OCI-M2 (cell line): ENCODE measurements around the gene VDR.

Source experiments
- DNase-seq: peaks from one replicate; lab custom pipeline; 2025; ENCODE audit not compliant: unreplicated experiment; lab: John Stamatoyannopoulos, UW

Gene VDR

DNA sequence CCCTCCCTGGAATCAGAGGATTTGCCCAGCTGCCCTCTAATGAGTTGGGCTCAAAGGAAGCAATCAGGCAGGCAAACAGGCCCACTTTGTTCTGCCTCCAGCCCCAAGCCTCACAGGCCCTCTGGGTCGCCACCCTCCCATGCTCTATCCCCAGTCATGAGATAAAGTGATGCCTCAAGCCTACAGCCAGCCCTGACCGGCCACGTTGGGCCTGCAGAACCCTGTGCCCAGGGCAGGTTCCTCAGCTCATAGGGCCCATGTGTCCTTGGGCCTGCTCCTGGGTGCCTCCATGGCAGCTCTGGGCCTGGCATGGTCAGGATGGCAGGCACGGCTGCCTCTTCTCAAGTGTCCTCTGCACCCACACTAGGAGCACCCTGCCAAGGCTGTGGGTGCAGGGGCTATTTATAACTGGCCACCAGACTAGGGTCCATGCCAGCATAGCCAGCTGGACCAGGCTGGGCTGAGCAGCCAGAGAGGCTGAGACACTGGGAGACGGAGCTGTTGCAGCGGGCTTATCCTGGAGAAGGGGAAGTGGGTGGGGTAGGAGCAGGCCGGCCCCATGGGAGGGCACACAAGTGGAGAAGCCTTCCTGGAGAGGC is 105.3 kb downstream of the VDR start:
- no peak for DNase-seq

DNA sequence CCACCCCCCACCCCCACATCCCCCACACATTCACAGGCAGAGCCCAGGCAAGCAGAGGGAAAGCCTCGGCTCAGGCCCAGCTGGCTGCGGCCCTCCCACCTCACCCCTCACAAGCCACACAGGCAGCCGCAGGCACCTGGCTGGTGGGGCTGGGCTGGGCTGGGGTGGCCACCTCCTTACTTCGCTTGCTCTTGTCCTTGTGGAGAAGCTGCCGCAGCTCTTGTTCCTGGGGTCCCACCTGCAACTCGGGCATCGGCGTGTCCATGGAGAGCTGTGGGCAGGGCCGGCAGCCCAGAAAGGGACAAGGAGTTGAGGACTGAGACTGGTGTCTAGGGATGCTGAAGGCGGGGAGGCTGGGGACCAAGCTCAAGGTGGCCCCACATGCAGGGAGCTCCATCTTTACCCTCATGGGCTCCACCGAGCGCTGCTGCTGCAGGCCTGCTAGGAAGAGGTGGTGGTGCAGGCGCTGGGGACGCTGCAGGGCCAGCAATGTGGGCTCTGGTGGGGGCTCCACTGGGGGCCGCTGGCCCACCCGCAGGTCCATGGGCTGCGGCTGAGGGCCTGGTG is 106.3 kb downstream of the VDR start:
- DNase-seq: no peak

DNA sequence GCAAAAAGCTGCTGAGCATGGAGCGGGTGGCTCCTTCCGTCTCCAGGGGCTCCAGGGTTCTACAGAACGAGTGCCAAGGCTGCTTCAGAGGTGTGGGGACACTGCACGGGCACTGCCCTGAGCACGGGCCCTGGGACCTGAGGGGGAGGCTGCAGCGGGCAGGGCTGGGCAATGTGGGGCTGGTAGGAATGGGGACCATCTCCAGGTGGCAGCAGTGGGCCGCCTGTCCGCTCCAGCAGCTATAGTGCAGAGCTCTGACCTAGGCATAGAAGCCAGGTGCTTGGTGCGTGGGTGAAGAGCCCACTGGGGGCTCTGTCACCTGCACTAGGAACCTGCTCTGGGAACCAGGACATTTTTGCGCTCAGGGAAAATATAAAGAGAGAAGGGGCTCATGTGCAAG is 107.4 kb downstream of the VDR start:
- DNase-seq: no peak

DNA sequence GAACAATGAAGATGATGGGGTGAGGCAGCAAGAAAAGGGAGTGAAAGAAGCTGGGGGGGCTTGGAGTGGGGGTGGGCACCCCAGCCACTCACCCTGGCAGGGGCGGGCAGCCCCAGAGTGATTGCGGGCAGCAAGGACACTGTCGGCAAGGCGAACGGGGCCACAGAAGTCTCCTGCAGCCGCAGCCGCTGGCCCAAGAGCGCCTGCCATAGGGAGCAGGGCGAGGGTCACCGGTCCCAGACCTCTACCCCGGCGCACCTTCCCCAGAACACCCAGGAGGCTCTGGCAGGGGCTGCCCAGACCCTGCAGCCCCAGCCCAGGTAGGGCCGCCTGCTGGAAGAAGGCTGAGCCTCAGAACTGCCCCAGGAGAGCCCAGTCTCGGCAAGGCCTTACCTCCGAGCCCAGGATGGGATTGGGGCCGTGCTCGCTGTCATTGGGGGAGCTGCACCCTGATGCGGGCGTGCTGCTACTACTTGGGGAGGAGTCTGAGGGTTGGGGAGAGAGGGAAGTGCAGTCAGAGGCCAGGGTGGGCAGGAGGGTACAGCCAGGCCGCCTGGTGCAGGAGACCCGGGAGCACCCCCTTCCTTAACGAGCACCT is 108.9 kb downstream of the VDR start:
- DNase-seq: no peak

DNA sequence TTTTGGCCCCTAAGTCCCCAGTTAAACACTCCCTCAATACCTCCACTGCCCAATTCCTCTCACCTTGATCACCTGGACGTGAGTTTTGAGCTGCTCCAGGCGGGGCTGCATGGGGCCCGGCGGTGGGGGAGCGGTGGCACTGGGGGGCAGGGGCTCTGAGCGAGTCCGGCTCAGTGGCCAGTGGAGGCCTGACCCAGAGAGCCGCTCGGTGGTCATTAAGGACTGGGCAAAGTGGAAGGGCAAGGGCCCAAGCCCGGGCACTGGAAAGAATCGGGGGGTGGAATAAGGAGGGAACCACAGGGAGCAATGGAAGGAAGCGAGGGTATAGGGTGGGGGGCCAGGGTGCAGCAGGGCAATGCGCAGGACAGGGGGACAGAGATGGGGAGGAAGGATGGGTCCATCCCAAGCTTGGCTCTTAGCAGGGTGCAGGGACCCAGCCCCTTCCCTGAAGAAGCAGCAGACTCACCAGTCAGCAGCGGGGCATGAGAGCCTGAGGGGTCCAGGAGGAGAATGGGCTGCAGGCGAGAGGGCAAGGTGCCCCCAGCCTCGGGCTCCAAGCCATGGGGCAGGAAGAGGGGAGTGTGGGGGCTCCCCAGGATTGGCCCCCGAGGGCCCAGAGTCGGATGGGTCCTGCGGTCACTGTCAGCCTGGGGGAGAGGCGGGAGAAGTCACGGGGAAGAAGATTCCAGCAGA is 109.5 kb downstream of the VDR start:
- DNase-seq: no peak

DNA sequence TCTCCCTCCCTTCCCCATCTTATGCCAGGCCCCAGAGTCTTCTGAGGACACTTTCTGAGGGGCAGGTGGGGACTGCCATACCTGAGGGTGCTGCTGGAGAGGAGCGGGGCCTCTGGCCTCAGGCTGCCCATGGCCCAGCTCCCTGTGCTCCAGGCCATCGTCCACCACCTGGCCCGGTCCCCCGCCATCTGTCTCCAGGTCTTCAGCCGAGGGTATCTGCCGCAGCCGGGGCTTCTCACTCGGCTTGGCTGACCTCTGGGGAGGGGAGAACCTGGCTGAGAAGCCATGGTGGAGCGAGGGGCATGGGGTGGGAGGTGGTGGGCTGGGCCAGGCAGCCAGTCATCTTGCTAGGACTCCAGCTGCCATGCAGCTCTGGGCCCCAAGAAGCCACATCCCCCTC is 110.1 kb downstream of the VDR start:
- DNase-seq: no peak

DNA sequence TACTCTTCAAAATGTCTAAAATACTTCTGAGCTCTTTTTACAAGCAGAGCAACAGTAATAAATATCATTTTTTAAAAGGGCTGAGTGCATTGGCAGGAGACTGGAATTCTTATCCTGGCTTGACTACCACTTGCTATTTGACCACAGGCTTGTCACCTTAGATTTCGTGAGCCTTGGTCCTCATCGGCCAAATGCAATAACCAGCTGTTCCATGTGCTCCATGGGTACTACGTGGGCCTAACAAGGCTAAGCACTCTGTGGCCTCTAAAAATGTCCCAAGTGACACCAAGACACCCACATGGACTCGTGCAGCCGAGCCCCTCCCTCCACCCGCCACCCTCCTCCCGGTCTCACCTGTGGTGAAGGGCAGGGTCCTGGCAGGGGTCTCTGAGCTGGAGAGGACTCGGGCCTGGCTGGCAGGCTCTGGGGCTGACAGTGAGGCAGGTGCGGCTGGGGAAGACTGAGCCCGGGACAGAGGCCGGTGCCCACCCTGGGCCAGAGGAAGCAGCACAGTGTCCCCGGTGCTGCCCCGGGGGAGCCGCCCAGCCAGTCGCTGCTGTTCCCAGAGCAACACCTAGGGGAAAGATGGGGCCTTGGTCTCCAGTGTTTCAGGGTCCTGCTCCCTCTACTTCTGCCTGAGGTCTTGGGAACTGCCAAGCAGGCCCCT is 111.6 kb downstream of the VDR start:
- no peak for DNase-seq

DNA sequence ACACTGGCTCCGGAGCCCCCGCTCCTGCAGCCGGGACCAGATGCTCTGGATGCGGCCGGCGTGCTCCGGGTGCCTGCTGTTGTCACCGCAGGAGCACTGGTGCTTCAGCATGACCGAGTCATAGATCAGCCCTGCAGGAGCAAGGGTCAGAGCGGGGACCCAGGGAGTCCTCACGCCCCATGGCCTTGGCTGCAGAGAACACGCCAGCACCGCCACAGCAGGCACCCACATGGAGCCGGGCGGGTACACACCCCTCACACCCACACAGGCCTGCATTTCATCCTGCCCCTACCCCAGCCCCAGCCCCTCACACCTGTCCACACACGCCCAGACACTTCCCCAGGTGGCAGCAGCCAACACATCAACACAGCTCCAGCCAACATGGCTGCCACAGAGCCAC is 112.9 kb downstream of the VDR start:
- no peak for DNase-seq
